ENCODE results near the gene POLQ. TPM values are rescaled to one million over a fixed set of nuclear protein-coding genes. Genes with fewer than 3 reads are reported as not detected.

The POLQ gene
- total and polyA plus RNA-seq, 2 donors (not counting 3 experiments of a cell fraction or from before 2014, with no cell fraction given): 1.8 to 10.8 TPM

GRCh38 chr3:121473001-121473400 lies 72.8 kb downstream of the POLQ start:
- TF ChIP-seq GATA2 (IDR thresholded peaks at IDR 0.05; ENCODE audit: insufficient read depth, insufficient read length, low read depth, low read length): no peak
- CTCF ChIA-PET: interaction anchor here (1.5 kb wide), 1 partner anchor 8 kb away, joined by 3 read pairs; no protein-coding TSS in a partner anchor
- H3K27me3 ChIP-seq (ENCODE audit: control insufficient read depth in 2 of 2, insufficient read depth in 2 of 2, low read length in 2 of 2): no peaks in the 10 kb centered on the region
- peaks cover 0 to 7% of the 10 kb centered on the region in 2 experiments for H3K36me3 ChIP-seq (ENCODE audit: control insufficient read depth in 2 of 2, extremely low read depth in 1 of 2, insufficient read depth in 2 of 2, low read length in 2 of 2)
- no peaks in the 10 kb centered on the region for H3K79me2 ChIP-seq (ENCODE audit: control insufficient read depth, insufficient read depth, low read length)
- no peak for DNase-seq (ENCODE audit: low read depth, low spot score)
- no peak overlapping the region for H3K27ac ChIP-seq (ENCODE audit: insufficient read depth, low read depth, low read length)
- peaks cover 2% of the 10 kb centered on the region for H3K4me1 ChIP-seq (ENCODE audit: control insufficient read depth, extremely low read depth, insufficient read depth, low read length)
- H3K4me3 ChIP-seq (replicated peaks in 1 of 3; ENCODE audit: insufficient read depth in 1 of 3, low read depth in 1 of 3, low read length in 3 of 3): no peak overlapping the region
- H3K9me3 ChIP-seq (replicated peaks; ENCODE audit: control insufficient read depth, insufficient read depth, low read length): no peaks in the 10 kb centered on the region
- no peak overlapping the region for H2AFZ ChIP-seq (ENCODE audit: low read depth, low read length)
- H3K9me1 ChIP-seq (replicated peaks; ENCODE audit: control insufficient read depth, extremely low read depth, insufficient read depth, low read length): no peaks in the 10 kb centered on the region
- H4K20me1 ChIP-seq (replicated peaks; ENCODE audit: control insufficient read depth, extremely low read depth, insufficient read depth, low read length): no peaks in the 10 kb centered on the region
- POLR2A ChIA-PET: no interaction called here
- intact Hi-C loops (cut with micrococcal nuclease) (no loop called here), dilution Hi-C loops (cut with MboI; ENCODE audit: extremely low pct_ligation_motif_present, low sequenced_read_pairs) (no loop called here)
- BruUV-seq (replicated peaks): no TSS peak
- FAIRE-seq: no peak
- H3K9ac ChIP-seq (replicated peaks; ENCODE audit: extremely low read depth, insufficient read depth, low read length): no peak overlapping the region
- no peak overlapping the region for H3K4me2 ChIP-seq (ENCODE audit: insufficient read depth, low read length)

GRCh38 chr3:121467085-121467484 lies 78.7 kb downstream of the POLQ start:
- Histone ChIP-seq H3K4me1 (ENCODE audit: control insufficient read depth, extremely low read depth, insufficient read depth, low read length) (no peaks in the 10 kb centered on the region), H3K9ac (replicated peaks; ENCODE audit: extremely low read depth, insufficient read depth, low read length) (no peak overlapping the region), H3K27me3 (ENCODE audit: control insufficient read depth in 2 of 2, insufficient read depth in 2 of 2, low read length in 2 of 2) (no peaks in the 10 kb centered on the region), H3K4me3 (replicated peaks in 1 of 3; ENCODE audit: insufficient read depth in 1 of 3, low read depth in 1 of 3, low read length in 3 of 3) (no peak overlapping the region), H3K27ac (ENCODE audit: insufficient read depth, low read depth, low read length) (no peak overlapping the region), H3K9me1 (replicated peaks; ENCODE audit: control insufficient read depth, extremely low read depth, insufficient read depth, low read length) (no peaks in the 10 kb centered on the region), H3K36me3 (ENCODE audit: control insufficient read depth in 2 of 2, extremely low read depth in 1 of 2, insufficient read depth in 2 of 2, low read length in 2 of 2) (no peaks in the 10 kb centered on the region), H3K9me3 (replicated peaks; ENCODE audit: control insufficient read depth, insufficient read depth, low read length) (no peaks in the 10 kb centered on the region), H4K20me1 (replicated peaks; ENCODE audit: control insufficient read depth, extremely low read depth, insufficient read depth, low read length) (no peaks in the 10 kb centered on the region), H3K4me2 (ENCODE audit: insufficient read depth, low read length) (no peak overlapping the region), H2AFZ (ENCODE audit: low read depth, low read length) (no peak overlapping the region), H3K79me2 (ENCODE audit: control insufficient read depth, insufficient read depth, low read length) (no peaks in the 10 kb centered on the region)
- ChIA-PET POLR2A (no interaction called here), CTCF (interaction anchor here (1.0 kb wide), 1 partner anchor 16 kb away, joined by 3 read pairs; no protein-coding TSS in a partner anchor)
- intact Hi-C loops (cut with micrococcal nuclease) (no loop called here), dilution Hi-C loops (cut with MboI; ENCODE audit: extremely low pct_ligation_motif_present, low sequenced_read_pairs) (no loop called here)
- no peak for FAIRE-seq
- no TSS peak for BruUV-seq (replicated peaks)
- DNase-seq (ENCODE audit: low read depth, low spot score): no peak
- TF ChIP-seq POLR2AphosphoS5 (IDR thresholded peaks at IDR 0.05; ENCODE audit: insufficient read depth, low read depth, low read length): no peak
- TF ChIP-seq EZH2 (IDR thresholded peaks at IDR 0.05; ENCODE audit: borderline replicate concordance, low read depth, low read length, severe bottlenecking): no peak
- TF ChIP-seq MAX (IDR thresholded peaks at IDR 0.05; ENCODE audit: insufficient read depth, insufficient read length): no peak
- TF ChIP-seq POLR2A (IDR thresholded peaks at IDR 0.05; ENCODE audit: low read depth, low read length): no peak
- no peak for TF ChIP-seq JUN (IDR thresholded peaks at IDR 0.05; ENCODE audit: borderline replicate concordance, insufficient read depth, insufficient read length, low read depth)
- no peak for TF ChIP-seq GATA2 (IDR thresholded peaks at IDR 0.05; ENCODE audit: insufficient read depth, insufficient read length, low read depth, low read length)
- TF ChIP-seq MYC (IDR thresholded peaks at IDR 0.05; ENCODE audit: low read depth, low read length): no peak
- no peak for TF ChIP-seq FOS (IDR thresholded peaks at IDR 0.05; ENCODE audit: borderline replicate concordance, insufficient read depth, low read length)
- no peak for TF ChIP-seq CTCF (IDR thresholded peaks at IDR 0.05; ENCODE audit: extremely low read depth in 1 of 2, insufficient read depth in 1 of 2, low read depth in 1 of 2, low read length in 2 of 2)

Measured in endothelial cell of umbilical vein (primary cell).